ENCODE results near the gene SRXN1. TPM values are rescaled to one million over a fixed set of nuclear protein-coding genes. Genes with fewer than 3 reads are reported as not detected.

SRXN1 gene
- total RNA-seq, 1 experiment from 2014 or later = 80.8 TPM

GRCh38 chr20:640674-641515 is 12.1 kb downstream of the SRXN1 start:
- Histone ChIP-seq H3K4me2 (ENCODE audit: low read length) (no peak overlapping the region), H3K36me3 (ENCODE audit: control insufficient read depth in 1 of 2, insufficient read depth in 2 of 2, low read length in 2 of 2) (no peaks in the 10 kb centered on the region), H3K9ac (ENCODE audit: low read length) (no peak overlapping the region), H3K27ac (ENCODE audit: low read depth, low read length) (no peak overlapping the region), H3K9me2 (ENCODE audit: insufficient read depth) (no peaks in the 10 kb centered on the region), H3K4me1 (ENCODE audit: control insufficient read depth in 1 of 2, insufficient read depth in 2 of 2, low read length in 2 of 2) (peaks cover 8 to 9% of the 10 kb centered on the region in 2 experiments), H4K20me1 (ENCODE audit: insufficient read depth) (no peaks in the 10 kb centered on the region), H3K79me2 (ENCODE audit: insufficient read depth, low read length) (no peaks in the 10 kb centered on the region), H2AFZ (ENCODE audit: low read depth, low read length, poor library complexity, severe bottlenecking) (no peak overlapping the region), H3K9me3 (ENCODE audit: control insufficient read depth in 1 of 2, insufficient read depth in 1 of 2, low read depth in 1 of 2, low read length in 2 of 2) (no peaks in the 10 kb centered on the region), H3K4me3 (replicated peaks in 1 of 2; ENCODE audit: low read depth in 1 of 2, low read length in 2 of 2) (no peak overlapping the region), H3K27me3 (ENCODE audit: insufficient read depth, low read length) (no peaks in the 10 kb centered on the region)
- DNase-seq (ENCODE audit: low read depth, low spot score) (no peak), ATAC-seq (no peak)
- BruUV-seq (replicated peaks) = no TSS peak
- ChIA-PET RAD21 (ENCODE audit: low non-redundant PET in 1 of 2, low total read pairs in 2 of 2, uncharacterized antibody in 2 of 2, unreplicated experiment in 2 of 2) (no interaction called here), CTCF (interaction anchor here (1.3 kb wide), 1 partner anchor 38 kb away, joined by 3 read pairs; no protein-coding TSS in a partner anchor), POLR2A (no interaction called here)
- no peak for TF ChIP-seq MAX (IDR thresholded peaks at IDR 0.05)
- no peak for TF ChIP-seq EGR1 (IDR thresholded peaks at IDR 0.05; ENCODE audit: low read depth)
- no peak for TF ChIP-seq ZFX (IDR thresholded peaks at IDR 0.05)
- no peak for TF ChIP-seq FOSL1 (IDR thresholded peaks at IDR 0.05; ENCODE audit: low read depth)
- no peak for TF ChIP-seq REST (IDR thresholded peaks at IDR 0.05; ENCODE audit: low read depth)
- no peak for TF ChIP-seq CBX3 (IDR thresholded peaks at IDR 0.05; ENCODE audit: low read depth)
- TF ChIP-seq CEBPB (IDR thresholded peaks at IDR 0.05; ENCODE audit: low read depth) = no peak
- TF ChIP-seq ELF1 (IDR thresholded peaks at IDR 0.05; ENCODE audit: borderline replicate concordance, low read depth) = no peak
- no peak for TF ChIP-seq EZH2 (IDR thresholded peaks at IDR 0.05)
- no peak for TF ChIP-seq POLR2A (IDR thresholded peaks at IDR 0.05; ENCODE audit: borderline replicate concordance, extremely low read depth, insufficient read depth, insufficient read length)
- no peak for TF ChIP-seq JUND (IDR thresholded peaks at IDR 0.05)
- no peak for TF ChIP-seq SP1 (IDR thresholded peaks at IDR 0.05; ENCODE audit: low read depth)
- intact Hi-C loops (cut with micrococcal nuclease) = no loop called here
